Ectodermal cell (in vitro differentiated cells): Measurements from ENCODE around the gene METTL2A.
"Not testable (repeated sequence)": the region's sequence is repeated elsewhere in the genome, so short reads cannot be mapped to it uniquely, and the experiment has no call there.

ENCODE experiments used
- H3K27ac ChIP-seq: 2 replicates; pipeline ENCODE4 v1.7.0; 2013; ENCODE audit warnings: mild to moderate bottlenecking, low read depth, low read length; ENCODE audit not compliant: insufficient read depth, poor library complexity, severe bottlenecking
- H3K27me3 ChIP-seq: 2 replicates; pipeline ENCODE4 v1.7.0; 2013; ENCODE audit warnings: mild to moderate bottlenecking, low read length; ENCODE audit not compliant: insufficient read depth, control insufficient read depth, poor library complexity, severe bottlenecking
- H3K36me3 ChIP-seq: one replicate; pipeline ENCODE4 v1.7.0; 2013; ENCODE audit warnings: low read length; ENCODE audit not compliant: control insufficient read depth, insufficient read depth
- H3K4me1 ChIP-seq: one replicate; pipeline ENCODE4 v1.7.0; 2013; ENCODE audit warnings: low read length; ENCODE audit not compliant: control insufficient read depth, insufficient read depth
- H3K4me3 ChIP-seq: 2 replicates; pipeline ENCODE4 v1.7.0; 2013; ENCODE audit warnings: low read depth, low read length, control low read depth; ENCODE audit not compliant: insufficient read depth
- H3K9me3 ChIP-seq: 2 replicates; pipeline ENCODE4 v1.7.0; 2013; ENCODE audit warnings: mild to moderate bottlenecking, low read length, moderate library complexity; ENCODE audit not compliant: control insufficient read depth
- WGBS, 2 experiments: methylation state at CpG; one replicate each; pipeline ENCODE4 v1.1.7; 2013; ENCODE audit warnings: missing lambda C conversion rate in 2 of 2; 5-methylcytosine and 5-hydroxymethylcytosine counted together

The METTL2A gene

DNA sequence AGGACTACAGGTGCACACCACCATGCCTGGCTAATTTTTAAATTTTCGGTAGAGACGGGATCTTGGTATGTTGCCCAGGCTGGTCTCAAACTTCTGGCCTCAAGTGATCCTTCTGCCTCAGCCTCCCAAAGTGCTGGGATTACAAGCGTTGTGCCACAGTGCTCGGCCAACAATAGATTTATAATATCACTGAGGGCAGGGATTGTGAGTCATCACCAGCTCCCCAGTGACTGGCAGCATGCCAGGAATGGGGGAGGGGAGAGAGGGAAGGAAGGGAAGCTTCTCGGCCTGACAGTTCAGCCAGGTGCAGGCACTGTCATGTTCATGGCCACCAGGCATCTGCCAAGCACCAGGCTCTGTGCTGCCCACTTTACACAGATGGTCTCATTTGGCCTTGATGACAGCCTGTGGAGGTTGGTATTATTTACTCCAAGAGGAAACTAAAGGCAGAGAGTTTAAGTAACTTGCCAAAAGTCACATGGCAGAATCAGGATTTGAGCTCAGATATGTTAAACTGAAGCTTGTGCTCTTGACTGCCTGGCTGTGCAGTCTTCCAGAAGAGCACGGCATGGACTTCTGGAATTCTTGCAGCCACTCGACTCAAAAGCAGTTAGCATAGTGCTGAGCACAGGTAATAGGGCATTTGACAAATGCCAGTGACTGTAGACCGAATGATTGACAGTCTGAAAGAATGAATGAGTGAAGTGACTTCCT is 47.1 kb downstream of the METTL2A start:
- not testable (repeated sequence) for H3K9me3 ChIP-seq, H3K27me3 ChIP-seq, H3K36me3 ChIP-seq, H3K4me3 ChIP-seq, H3K27ac ChIP-seq, H3K4me1 ChIP-seq
- 82 to 84% methylated on average over 5 of the region's 8 CpGs for whole genome bisulfite sequencing, 2 experiments

DNA sequence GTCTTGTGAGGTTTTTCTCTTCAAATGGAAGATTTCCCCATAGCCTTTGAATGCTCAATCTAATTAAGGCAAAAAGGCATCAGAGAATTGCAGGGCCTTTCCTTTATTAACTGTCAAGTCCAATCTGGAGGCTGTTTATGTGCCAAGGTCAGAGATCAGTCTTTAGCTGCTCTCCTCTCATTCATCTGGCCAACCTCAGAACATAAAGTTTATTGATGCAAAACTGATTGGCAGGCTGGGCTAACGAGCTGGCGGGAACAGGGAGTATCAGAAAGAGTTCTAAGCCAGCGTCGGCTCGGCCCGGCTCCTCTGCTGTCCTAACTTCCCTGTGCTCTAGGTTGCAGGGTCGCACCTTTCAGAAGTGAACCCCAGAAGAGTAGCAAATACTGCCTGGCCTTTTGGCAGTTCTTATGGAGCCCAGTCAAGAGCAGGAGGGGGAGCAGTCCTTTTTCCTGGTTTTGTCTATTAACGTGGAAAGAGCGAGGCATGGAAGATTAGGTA is 47.7 kb downstream of the METTL2A start:
- H3K36me3 ChIP-seq, H3K9me3 ChIP-seq, H3K27me3 ChIP-seq, H3K4me3 ChIP-seq, H3K4me1 ChIP-seq, H3K27ac ChIP-seq: not testable (repeated sequence)
- WGBS, 2 experiments: 93 to 95% methylated on average over 9 of the region's 9 CpGs

DNA sequence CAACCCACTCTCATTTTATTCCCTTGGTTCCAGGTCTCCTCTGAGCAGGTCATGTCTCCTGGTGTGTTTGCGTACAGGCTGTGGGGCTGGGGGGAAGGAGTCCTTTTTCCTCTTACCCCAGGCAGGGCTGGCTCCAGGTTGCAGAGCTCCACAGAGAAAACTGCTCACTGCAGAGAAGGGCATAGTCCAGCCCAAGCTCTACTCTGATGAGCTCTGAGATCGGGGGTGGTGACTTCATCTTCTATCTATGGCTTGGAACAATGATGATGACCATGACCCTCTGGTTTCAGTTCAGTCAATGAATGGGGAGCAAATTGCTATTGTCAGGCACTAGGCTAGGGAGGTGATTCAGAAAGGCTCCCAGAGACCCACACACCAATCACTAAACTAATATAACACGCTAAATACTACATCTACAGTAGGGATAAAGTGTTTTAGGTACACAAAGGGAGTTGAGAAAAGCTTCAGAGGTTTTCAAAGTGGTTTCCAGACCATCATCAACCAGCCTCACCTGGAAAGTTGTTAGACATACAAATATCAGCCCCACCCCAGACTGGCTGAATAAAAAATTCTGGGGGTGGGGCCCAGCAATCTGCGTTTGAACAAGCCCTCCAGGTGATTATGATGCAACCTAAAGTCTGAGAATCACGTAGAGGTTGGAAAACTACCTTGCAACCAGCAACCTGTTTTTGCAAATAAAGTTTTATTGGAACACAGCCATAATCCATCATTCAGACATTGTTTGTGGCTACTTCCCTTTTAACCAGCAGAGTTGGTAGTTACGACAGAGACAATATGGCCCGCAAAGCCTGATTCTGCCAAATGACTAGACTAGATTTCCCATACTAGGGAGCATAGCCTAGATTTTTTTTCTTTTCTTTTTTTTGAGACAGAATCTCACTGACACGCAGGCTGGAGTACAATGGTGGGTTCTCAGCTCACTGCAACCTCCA is 49.6 kb downstream of the METTL2A start:
- not testable (repeated sequence) for H3K9me3 ChIP-seq, H3K4me3 ChIP-seq, H3K36me3 ChIP-seq, H3K4me1 ChIP-seq, H3K27ac ChIP-seq, H3K27me3 ChIP-seq
- 90 to 93% methylated on average over 6 to 7 of the region's 8 CpGs for WGBS, 2 experiments

DNA sequence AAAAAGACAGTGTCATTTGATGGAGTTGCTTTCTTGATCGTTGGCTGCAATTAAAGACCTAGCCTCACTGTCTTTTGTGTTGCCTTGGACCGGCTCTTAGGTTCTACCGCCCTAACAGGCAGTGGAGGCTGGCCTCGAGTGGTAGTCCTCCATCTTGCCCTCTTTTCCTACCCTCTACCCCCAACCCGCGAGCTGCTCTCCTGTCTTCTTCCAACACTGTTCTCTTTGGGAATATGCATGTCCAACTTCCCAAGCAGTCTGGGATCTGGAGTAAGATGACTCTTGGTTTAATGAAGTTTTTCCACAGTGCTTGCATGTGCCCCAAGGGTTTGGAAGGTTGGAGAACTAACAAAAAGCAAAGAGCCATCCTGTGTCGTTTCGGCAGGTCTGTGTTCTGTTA is 53.4 kb downstream of the METTL2A start:
- not testable (repeated sequence) for H3K9me3 ChIP-seq, H3K4me1 ChIP-seq, H3K27me3 ChIP-seq, H3K27ac ChIP-seq, H3K36me3 ChIP-seq
- 93% methylated on average over 8 of the region's 8 CpGs for WGBS, 2 experiments
- H3K4me3 ChIP-seq: peak overlapping the region; percentile 65

DNA sequence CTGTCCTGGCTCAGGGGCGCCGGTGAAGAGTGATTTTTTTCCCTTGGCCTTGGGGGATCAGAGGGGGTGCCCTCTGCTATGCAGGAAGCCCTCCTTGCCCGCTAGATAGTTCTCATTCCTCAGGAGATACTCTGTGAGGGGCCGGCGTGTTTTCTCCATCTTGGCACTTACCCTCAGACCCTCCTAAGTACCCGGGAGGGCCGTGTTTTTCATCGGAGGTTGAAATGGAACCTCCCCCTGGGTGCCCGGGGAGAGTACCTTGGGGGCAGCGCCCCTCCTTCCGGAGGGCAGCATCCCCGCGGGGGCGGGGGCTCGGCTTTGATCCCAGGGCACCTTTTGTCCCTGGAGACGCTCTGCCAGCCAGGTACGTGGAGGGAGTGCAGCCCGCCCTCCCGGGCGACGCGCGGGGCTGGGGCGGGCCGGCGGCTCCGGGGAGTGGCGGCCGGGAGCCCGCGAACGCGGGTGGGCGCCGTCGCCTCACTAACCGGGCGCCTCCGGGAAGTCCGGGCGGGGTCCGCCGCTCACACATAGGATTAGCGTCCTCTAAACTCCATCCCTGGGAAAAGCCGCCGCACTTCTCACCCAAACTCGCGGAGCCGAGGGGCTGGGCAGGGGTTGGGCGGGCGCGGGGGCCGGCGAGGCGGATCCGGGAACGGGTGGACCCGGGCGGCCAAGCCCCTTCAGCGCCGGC is 54.2 kb downstream of the METTL2A start:
- not testable (repeated sequence) for H3K36me3 ChIP-seq, H3K27me3 ChIP-seq, H3K9me3 ChIP-seq, H3K4me1 ChIP-seq
- 2% methylated on average over 61 of the region's 61 CpGs for WGBS, 2 experiments
- Histone ChIP-seq H3K4me3 (peak overlapping the region; percentile 65), H3K27ac (peak overlapping the region; percentile 36)

DNA sequence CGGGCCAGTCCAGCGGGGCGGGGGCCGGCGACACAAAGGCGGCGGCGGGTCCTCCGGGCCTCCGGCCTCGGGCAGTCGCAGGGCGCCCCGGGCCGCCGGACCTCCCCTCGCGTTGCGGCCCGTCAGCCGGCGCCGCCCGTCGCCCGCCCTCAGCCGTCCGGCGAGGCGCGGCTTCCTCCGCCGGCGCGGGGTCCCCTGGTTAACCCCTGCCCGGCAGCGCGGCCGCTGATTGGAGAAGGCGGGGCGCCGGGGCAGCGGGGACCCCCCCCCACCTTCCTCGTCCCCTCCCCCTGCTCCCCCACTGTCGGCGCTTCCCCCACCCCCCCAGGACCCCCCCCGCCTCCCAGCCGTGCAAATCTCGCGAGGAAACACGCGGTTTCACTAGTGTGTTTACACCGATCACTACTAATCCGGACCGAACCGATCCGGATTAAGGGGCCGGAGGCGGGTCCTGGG is 54.8 kb downstream of the METTL2A start, which contains the start of gene TLK2:
Gene TLK2 (plus strand): TSS at position 402 of the 456 bp plus-strand sequence. CDS start 2,301 bp downstream, outside the sequence.
- H3K27ac ChIP-seq: peak within 1 kb of the TSS; percentile 69
- H3K36me3 ChIP-seq: no peaks in the 10 kb centered on the region
- H3K4me3 ChIP-seq: peak within 1 kb of the TSS; percentile 65
- no peaks in the 10 kb centered on the region for H3K27me3 ChIP-seq
- 0% methylated on average over 50 to 52 of the region's 59 CpGs for WGBS, 2 experiments
- no peaks in the 10 kb centered on the region for H3K9me3 ChIP-seq
- H3K4me1 ChIP-seq: no peaks in the 10 kb centered on the region

DNA sequence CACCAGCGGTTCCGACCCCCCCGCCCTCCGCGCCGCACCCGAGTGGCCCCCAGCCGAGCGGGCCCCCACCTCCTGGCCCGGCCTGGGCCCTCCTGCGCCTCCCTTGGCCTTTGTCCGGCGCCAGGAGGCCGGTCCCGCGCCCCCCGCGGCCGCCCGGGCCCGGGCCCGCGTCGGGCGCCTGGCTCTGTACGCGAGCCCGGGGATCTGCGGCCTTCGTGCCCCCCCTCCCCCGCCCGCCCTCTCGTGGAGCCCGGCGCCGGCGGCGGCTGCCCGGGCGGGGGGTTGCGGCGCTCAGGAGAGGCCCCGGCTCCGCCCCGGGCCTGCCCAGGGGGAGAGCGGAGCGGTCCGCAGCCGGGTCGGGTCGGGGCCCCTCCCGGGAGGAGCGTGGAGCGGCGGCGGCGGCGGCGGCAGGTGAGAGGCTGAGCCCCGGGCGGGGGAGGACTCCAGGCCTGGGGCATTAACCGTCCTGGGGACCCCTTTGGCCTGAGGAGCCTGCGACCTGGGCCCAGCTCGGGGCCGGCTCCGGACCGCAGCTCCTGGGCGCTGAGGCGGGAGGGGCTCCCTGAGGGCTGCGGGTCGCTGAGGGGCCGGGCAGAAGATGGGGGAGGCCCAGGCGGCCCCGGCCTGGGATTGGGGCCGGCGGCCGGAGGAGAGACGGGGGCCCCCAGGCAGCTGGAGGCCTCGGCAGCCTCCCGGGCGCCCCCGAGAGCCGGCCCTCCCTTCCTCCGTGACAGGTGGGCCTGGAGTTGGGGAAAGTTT is 55.4 kb downstream of the METTL2A start:
- H3K9me3 ChIP-seq, H3K36me3 ChIP-seq, H3K4me1 ChIP-seq, H3K27me3 ChIP-seq: not testable (repeated sequence)
- Histone ChIP-seq H3K27ac (peak overlapping the region; percentile 69), H3K4me3 (peak overlapping the region; percentile 65)
- WGBS, 2 experiments: 0 to 1% methylated on average over 84 of the region's 84 CpGs

DNA sequence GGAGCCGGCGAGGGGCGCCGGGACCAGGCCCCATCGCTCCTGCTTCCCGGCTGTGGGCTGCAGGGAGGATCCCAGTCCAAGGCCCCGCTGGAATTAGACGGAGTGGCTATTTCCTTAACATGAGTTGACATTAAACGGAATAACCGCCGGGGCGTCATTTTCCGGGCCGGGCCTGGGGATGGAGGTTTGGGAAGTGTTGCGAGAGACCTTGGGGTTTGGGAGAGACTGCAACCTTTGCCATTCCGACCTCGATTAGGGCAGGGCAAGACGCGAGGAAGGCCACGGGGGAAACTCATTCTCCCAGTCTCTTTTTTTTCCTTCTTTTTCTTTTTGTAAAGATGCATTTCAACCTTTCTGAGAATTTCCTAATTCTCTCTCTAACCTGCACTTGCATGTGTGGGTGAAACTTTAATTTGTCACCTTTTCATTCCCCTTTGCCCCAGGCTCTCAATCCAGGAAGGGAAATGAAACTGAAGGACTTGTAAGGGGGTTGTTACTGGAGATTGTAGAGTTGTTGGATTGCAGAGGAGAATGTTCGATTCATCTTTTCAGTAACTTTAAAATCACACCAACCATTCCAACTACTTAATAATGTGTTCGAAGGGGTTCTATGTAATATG is 56.1 kb downstream of the METTL2A start:
- not testable (repeated sequence) for H3K4me1 ChIP-seq, H3K27ac ChIP-seq, H3K27me3 ChIP-seq, H3K9me3 ChIP-seq, H3K36me3 ChIP-seq
- WGBS, 2 experiments: 0 to 2% methylated on average over 19 to 20 of the region's 22 CpGs
- peak overlapping the region; percentile 62 for H3K4me3 ChIP-seq

DNA sequence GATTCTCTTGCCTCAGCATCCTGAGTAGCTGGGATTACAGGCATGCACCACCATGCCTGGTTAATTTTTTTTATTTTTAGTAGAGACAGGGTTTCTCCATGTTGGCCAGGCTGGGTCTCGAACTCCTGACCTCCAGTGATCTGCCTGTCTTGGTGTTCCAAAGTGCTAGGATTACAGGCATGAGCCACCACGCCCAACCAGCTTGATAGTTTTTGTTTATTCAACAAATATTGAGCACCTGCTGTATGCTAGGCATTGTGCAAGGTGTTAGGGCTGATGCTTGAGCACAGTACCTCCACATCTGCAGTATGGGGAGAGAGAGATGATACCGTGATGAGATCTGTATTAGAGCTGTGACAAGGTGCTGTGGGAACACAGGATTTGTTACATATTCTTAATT is 58.9 kb downstream of the METTL2A start:
- not testable (repeated sequence) for H3K27me3 ChIP-seq, H3K9me3 ChIP-seq, H3K36me3 ChIP-seq, H3K4me3 ChIP-seq, H3K4me1 ChIP-seq, H3K27ac ChIP-seq
- WGBS, 2 experiments: 93 to 97% methylated on average over 2 of the region's 3 CpGs
